Fibroblast of lung (primary cell): ENCODE results near the gene FGD4. TPM values are rescaled to one million over a fixed set of nuclear protein-coding genes. Genes with fewer than 3 reads are reported as not detected.

Experiments used
- DNase-seq, 2 donors: peaks; one replicate each; pipeline versions ENCODE4 v3.0.0 to v3.0.0-alpha.2; 2010; ENCODE audit warnings: low read depth in 2 of 2
- H2AFZ ChIP-seq: 2 replicates; pipeline ENCODE4 v1.5.1; 2012; ENCODE audit warnings: low read length, control low read depth, inconsistent platforms
- H3K27ac ChIP-seq: 2 replicates; pipeline ENCODE4 v1.5.1; 2011; ENCODE audit warnings: low read length, control low read depth; ENCODE audit not compliant: insufficient read depth
- H3K27me3 ChIP-seq: 2 replicates; pipeline ENCODE4 v1.5.1; 2011; ENCODE audit warnings: mild to moderate bottlenecking, low read length; ENCODE audit not compliant: control insufficient read depth, insufficient read depth
- H3K36me3 ChIP-seq: 2 replicates; pipeline ENCODE4 v1.5.1; 2011; ENCODE audit warnings: low read length; ENCODE audit not compliant: control insufficient read depth, insufficient read depth
- H3K4me1 ChIP-seq: 2 replicates; pipeline ENCODE4 v1.5.1; 2011; ENCODE audit warnings: low read length; ENCODE audit not compliant: control insufficient read depth, insufficient read depth; ENCODE audit errors: extremely low read depth
- H3K4me2 ChIP-seq: 2 replicates; pipeline ENCODE4 v1.5.1; 2011; ENCODE audit warnings: low read length, control low read depth; ENCODE audit not compliant: insufficient read depth; ENCODE audit errors: extremely low read depth
- H3K4me3 ChIP-seq, 4 experiments: fragments of 200-600 bp in 1 of 4; sonication (generic) in 1 of 4; replicated peaks in 1 of 4; 2 replicates each; pipeline ENCODE4 v1.5.1; 2011 to 2016; ENCODE audit warnings: low read length in 4 of 4, low read depth in 3 of 4, mild to moderate bottlenecking in 3 of 4, control low read depth in 2 of 4, inconsistent platforms in 1 of 4, mixed read lengths in 1 of 4; ENCODE audit not compliant: insufficient read depth in 1 of 4; ENCODE audit errors: control extremely low read depth in 1 of 4
- H3K79me2 ChIP-seq: 2 replicates; pipeline ENCODE4 v1.5.1; 2012; ENCODE audit warnings: mild to moderate bottlenecking, low read length, inconsistent platforms; ENCODE audit not compliant: control insufficient read depth, insufficient read depth
- H3K9ac ChIP-seq: 2 replicates; pipeline ENCODE4 v1.5.1; 2011; ENCODE audit warnings: mild to moderate bottlenecking, low read length, control low read depth; ENCODE audit not compliant: insufficient read depth
- H3K9me3 ChIP-seq: 2 replicates; pipeline ENCODE4 v1.5.1; 2012; ENCODE audit warnings: low read depth, low read length; ENCODE audit not compliant: control insufficient read depth, insufficient read depth
- H4K20me1 ChIP-seq: 2 replicates; pipeline ENCODE4 v1.5.1; 2011; ENCODE audit warnings: low read length; ENCODE audit not compliant: control insufficient read depth, insufficient read depth; ENCODE audit errors: extremely low read depth
- EZH2 ChIP-seq: IDR thresholded peaks from 2 replicates; pipeline ENCODE4 v1.5.1; 2012; ENCODE audit warnings: low read length, control low read depth, mild to moderate bottlenecking; ENCODE audit errors: missing control alignments
- polyA plus RNA-seq, 2 donors: library from polyadenylated mRNA; depleted of rRNA in 1 of 2; stranded (reverse) in 1 of 2; unstranded in 1 of 2; fragments of >200 nt; gene quantifications; 2 replicates each; pipeline ENCODE4 v1.2.1, GENCODE V29; 2011 to 2012; ENCODE audit warnings: missing spikeins in 1 of 2
- total RNA-seq: library from RNA; depleted of rRNA; stranded (reverse); fragments of >200 nt; gene quantifications from 2 replicates; pipeline ENCODE4 v1.2.1, GENCODE V29; 2014
- TF ChIP-seq, protein P1 (sequence below), 2 donors: IDR thresholded peaks in 1 of 2; conservative IDR thresholded peaks in 1 of 2; 1 replicate in 1 of 2; 2 replicates in 1 of 2; pipeline ENCODE4 v1.5.1; 2011 to 2012; ENCODE audit warnings: low read length in 2 of 2, control low read depth in 1 of 2, inconsistent platforms in 1 of 2, low read depth in 1 of 2, mild to moderate bottlenecking in 1 of 2

Gene FGD4
- total and polyA plus RNA-seq, 2 donors (not counting 1 experiment from before 2014, with no cell fraction given), result 7.6 to 12.2 TPM

DNA sequence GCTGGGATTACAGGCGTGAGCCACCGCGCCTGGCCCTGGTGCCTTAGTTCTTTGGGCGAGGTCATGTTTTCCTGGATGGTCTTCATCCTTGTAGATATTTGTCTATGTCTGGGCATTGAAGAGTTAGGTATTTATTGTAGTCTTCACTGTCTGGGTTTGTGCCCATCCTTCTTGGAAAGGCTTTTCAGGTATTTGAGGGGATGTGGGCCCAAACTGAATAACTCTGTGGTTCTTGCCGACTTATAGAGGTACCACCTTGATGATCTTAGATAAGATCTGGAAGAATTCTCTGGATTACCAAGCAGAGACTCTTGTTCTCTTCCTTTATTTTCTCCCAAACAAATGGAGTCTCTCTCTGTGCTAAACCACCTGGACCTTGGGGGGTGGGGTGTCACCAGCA, 18.9 kb downstream of the FGD4 start:
- H4K20me1 ChIP-seq, result no peaks in the 10 kb centered on the region
- no peak overlapping the region for H3K4me3 ChIP-seq
- no peak overlapping the region for H3K27ac ChIP-seq
- no peaks in the 10 kb centered on the region for H3K79me2 ChIP-seq
- TF ChIP-seq, protein P1, sequence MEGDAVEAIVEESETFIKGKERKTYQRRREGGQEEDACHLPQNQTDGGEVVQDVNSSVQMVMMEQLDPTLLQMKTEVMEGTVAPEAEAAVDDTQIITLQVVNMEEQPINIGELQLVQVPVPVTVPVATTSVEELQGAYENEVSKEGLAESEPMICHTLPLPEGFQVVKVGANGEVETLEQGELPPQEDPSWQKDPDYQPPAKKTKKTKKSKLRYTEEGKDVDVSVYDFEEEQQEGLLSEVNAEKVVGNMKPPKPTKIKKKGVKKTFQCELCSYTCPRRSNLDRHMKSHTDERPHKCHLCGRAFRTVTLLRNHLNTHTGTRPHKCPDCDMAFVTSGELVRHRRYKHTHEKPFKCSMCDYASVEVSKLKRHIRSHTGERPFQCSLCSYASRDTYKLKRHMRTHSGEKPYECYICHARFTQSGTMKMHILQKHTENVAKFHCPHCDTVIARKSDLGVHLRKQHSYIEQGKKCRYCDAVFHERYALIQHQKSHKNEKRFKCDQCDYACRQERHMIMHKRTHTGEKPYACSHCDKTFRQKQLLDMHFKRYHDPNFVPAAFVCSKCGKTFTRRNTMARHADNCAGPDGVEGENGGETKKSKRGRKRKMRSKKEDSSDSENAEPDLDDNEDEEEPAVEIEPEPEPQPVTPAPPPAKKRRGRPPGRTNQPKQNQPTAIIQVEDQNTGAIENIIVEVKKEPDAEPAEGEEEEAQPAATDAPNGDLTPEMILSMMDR (conservative IDR thresholded peaks at IDR 0.05 in 1 of 2, IDR thresholded peaks at IDR 0.05 in 1 of 2; ENCODE audit: low read depth in 1 of 2, low read length in 2 of 2), result no peak
- no peak for TF ChIP-seq EZH2
- no peaks in the 10 kb centered on the region for H3K9me3 ChIP-seq
- H3K36me3 ChIP-seq, result no peaks in the 10 kb centered on the region
- H3K9ac ChIP-seq, result no peak overlapping the region
- H3K4me1 ChIP-seq, result no peaks in the 10 kb centered on the region
- H2AFZ ChIP-seq, result no peak overlapping the region
- no peak overlapping the region for H3K4me2 ChIP-seq
- DNase-seq, result no peak
- H3K27me3 ChIP-seq, result no peaks in the 10 kb centered on the region

DNA sequence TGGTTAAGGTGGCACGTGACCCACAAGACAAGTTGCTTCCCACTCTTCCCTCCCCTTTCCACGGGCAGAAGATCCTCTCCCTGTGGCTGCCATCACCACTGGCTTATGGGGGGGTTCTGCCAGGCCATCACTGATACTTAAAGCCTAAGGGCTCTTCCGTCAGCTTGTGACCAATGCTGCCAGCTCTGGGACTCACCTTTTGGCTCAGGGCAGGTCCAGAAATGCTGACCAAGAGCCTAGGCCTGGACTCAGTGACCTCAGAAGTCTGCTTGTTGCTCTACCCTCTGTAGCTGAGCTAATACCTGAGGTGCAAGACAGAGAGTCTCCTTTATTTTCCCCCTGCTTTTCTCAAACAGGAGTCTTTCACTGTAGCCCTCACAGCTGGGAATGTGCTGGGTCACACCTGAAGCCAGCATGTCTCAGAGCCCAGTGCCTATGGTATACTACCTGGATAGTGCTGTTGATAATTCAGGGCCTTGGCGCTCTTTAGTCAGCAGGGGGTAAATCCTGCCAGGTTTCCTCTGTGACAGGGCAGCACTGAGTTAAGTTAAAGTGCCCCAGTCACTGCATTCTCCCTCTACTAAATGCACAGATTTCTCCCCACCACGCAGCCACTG, 19.7 kb downstream of the FGD4 start:
- no peak overlapping the region for H3K4me3 ChIP-seq
- H3K36me3 ChIP-seq, result no peaks in the 10 kb centered on the region
- no peaks in the 10 kb centered on the region for H3K4me1 ChIP-seq
- DNase-seq, result no peak
- H4K20me1 ChIP-seq, result no peaks in the 10 kb centered on the region
- TF ChIP-seq, protein P1 (conservative IDR thresholded peaks at IDR 0.05 in 1 of 2, IDR thresholded peaks at IDR 0.05 in 1 of 2; ENCODE audit: low read depth in 1 of 2, low read length in 2 of 2), result no peak
- TF ChIP-seq EZH2, result no peak
- H3K9ac ChIP-seq, result no peak overlapping the region
- no peak overlapping the region for H3K27ac ChIP-seq
- no peak overlapping the region for H3K4me2 ChIP-seq
- no peaks in the 10 kb centered on the region for H3K9me3 ChIP-seq
- H2AFZ ChIP-seq, result no peak overlapping the region
- no peaks in the 10 kb centered on the region for H3K27me3 ChIP-seq
- H3K79me2 ChIP-seq, result no peaks in the 10 kb centered on the region

DNA sequence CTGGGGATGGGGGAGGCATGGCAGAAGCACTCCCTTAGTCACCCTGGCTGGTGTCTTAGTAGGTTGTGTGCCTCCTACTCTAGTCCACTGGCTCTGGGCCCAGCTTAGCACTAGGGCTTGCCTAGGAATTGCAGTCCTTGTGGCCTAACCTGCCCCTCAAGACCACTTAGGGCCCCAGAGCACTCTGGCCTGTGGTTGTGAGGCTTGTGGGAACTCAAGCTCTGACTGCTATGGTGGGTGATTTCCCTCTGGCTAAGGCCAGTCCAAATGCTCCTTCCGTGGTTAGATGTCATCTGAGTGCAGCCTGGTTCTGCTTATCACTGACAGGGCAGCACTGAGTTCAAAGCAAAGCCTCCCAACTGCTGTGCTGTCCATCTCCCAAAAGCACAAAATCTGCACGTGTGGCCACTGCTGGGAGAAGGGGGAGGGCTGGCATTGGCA, 20.2 kb downstream of the FGD4 start:
- TF ChIP-seq, protein P1 (conservative IDR thresholded peaks at IDR 0.05 in 1 of 2, IDR thresholded peaks at IDR 0.05 in 1 of 2; ENCODE audit: low read depth in 1 of 2, low read length in 2 of 2), result no peak
- no peak for TF ChIP-seq EZH2
- DNase-seq, result peak; percentile 18 to 61
- Histone ChIP-seq H3K36me3 (no peaks in the 10 kb centered on the region), H4K20me1 (no peaks in the 10 kb centered on the region), H3K9ac (no peak overlapping the region), H3K4me1 (no peaks in the 10 kb centered on the region), H3K4me2 (no peak overlapping the region), H2AFZ (no peak overlapping the region), H3K27ac (no peak overlapping the region), H3K4me3 (no peak overlapping the region), H3K27me3 (no peaks in the 10 kb centered on the region), H3K9me3 (no peaks in the 10 kb centered on the region), H3K79me2 (no peaks in the 10 kb centered on the region)
